ENCODE results near the gene TBX20. TPM values are rescaled to one million over a fixed set of nuclear protein-coding genes. Genes with fewer than 3 reads are reported as not detected.
"Not testable (repeated sequence)": the region's sequence is repeated elsewhere in the genome, so short reads cannot be mapped to it uniquely, and the experiment has no call there.

Gene TBX20
- total and polyA plus RNA-seq, 2 experiments from 2014 or later, result not detected

- H3K27ac ChIP-seq; H3K9me2 ChIP-seq (ENCODE audit: insufficient read depth); H3K4me3 ChIP-seq; in situ Hi-C loops (cut with MboI); H3K9ac ChIP-seq; H3K4me1 ChIP-seq (ENCODE audit: insufficient read depth); H3K36me3 ChIP-seq (ENCODE audit: low read depth); H3K4me2 ChIP-seq (ENCODE audit: unreplicated experiment); H3K79me2 ChIP-seq (ENCODE audit: insufficient read depth); H2AFZ ChIP-seq; H4K20me1 ChIP-seq (ENCODE audit: insufficient read depth); H3K9me3 ChIP-seq (ENCODE audit: low read depth); H3F3A ChIP-seq (ENCODE audit: insufficient read depth); DNase-seq: not testable (repeated sequence)
- WGBS, 2 experiments (ENCODE audit: low coverage in 1 of 2, low lambda C conversion rate in 2 of 2, missing lambda C conversion rate in 2 of 2), result 59 to 63% methylated on average over 6 of the region's 6 CpGs
- peaks cover 26% of the 10 kb centered on the region for H3K27me3 ChIP-seq (replicated peaks; ENCODE audit: insufficient read depth)
Measured at GRCh38 chr7:35180665-35181064, 73.2 kb downstream of the TBX20 start.

GRCh38 chr7:35173176-35173575, 80.7 kb downstream of the TBX20 start:
- H3K4me2 ChIP-seq (ENCODE audit: unreplicated experiment); H3K36me3 ChIP-seq (ENCODE audit: low read depth); H3K9me3 ChIP-seq (ENCODE audit: low read depth); H3K9me2 ChIP-seq (ENCODE audit: insufficient read depth); H3K27me3 ChIP-seq (replicated peaks; ENCODE audit: insufficient read depth); H3K4me3 ChIP-seq; H3K9ac ChIP-seq; H3K27ac ChIP-seq; H3K79me2 ChIP-seq (ENCODE audit: insufficient read depth); H2AFZ ChIP-seq; H3K4me1 ChIP-seq (ENCODE audit: insufficient read depth); H3F3A ChIP-seq (ENCODE audit: insufficient read depth); H4K20me1 ChIP-seq (ENCODE audit: insufficient read depth); DNase-seq; in situ Hi-C loops (cut with MboI): not testable (repeated sequence)
- WGBS, 2 experiments (ENCODE audit: low coverage in 1 of 2, low lambda C conversion rate in 2 of 2, missing lambda C conversion rate in 2 of 2), result 8 to 34% methylated on average over 2 of the region's 2 CpGs

GRCh38 chr7:35172131-35172530, 81.8 kb downstream of the TBX20 start:
- H3K9me3 ChIP-seq (ENCODE audit: low read depth); H3F3A ChIP-seq (ENCODE audit: insufficient read depth); H3K27me3 ChIP-seq (replicated peaks; ENCODE audit: insufficient read depth); H3K79me2 ChIP-seq (ENCODE audit: insufficient read depth); H4K20me1 ChIP-seq (ENCODE audit: insufficient read depth); H2AFZ ChIP-seq; DNase-seq; H3K9ac ChIP-seq; H3K9me2 ChIP-seq (ENCODE audit: insufficient read depth); H3K4me2 ChIP-seq (ENCODE audit: unreplicated experiment); H3K4me1 ChIP-seq (ENCODE audit: insufficient read depth); H3K4me3 ChIP-seq; H3K27ac ChIP-seq; in situ Hi-C loops (cut with MboI); H3K36me3 ChIP-seq (ENCODE audit: low read depth): not testable (repeated sequence)
- WGBS, 2 experiments (ENCODE audit: low coverage in 1 of 2, low lambda C conversion rate in 2 of 2, missing lambda C conversion rate in 2 of 2), result 29 to 33% methylated on average over 4 of the region's 4 CpGs

GRCh38 chr7:35167658-35168057, 86.2 kb downstream of the TBX20 start:
- H3K36me3 ChIP-seq (ENCODE audit: low read depth); H3K4me2 ChIP-seq (ENCODE audit: unreplicated experiment); in situ Hi-C loops (cut with MboI); H3K9me3 ChIP-seq (ENCODE audit: low read depth); H3K9ac ChIP-seq; H3K27me3 ChIP-seq (replicated peaks; ENCODE audit: insufficient read depth); DNase-seq; H3K27ac ChIP-seq; H3F3A ChIP-seq (ENCODE audit: insufficient read depth); H2AFZ ChIP-seq; H3K4me3 ChIP-seq; H3K9me2 ChIP-seq (ENCODE audit: insufficient read depth); H4K20me1 ChIP-seq (ENCODE audit: insufficient read depth); H3K4me1 ChIP-seq (ENCODE audit: insufficient read depth); H3K79me2 ChIP-seq (ENCODE audit: insufficient read depth): not testable (repeated sequence)

GRCh38 chr7:35167158-35167557, 86.7 kb downstream of the TBX20 start:
- H3K4me2 ChIP-seq (ENCODE audit: unreplicated experiment); DNase-seq; H3K79me2 ChIP-seq (ENCODE audit: insufficient read depth); H3K4me1 ChIP-seq (ENCODE audit: insufficient read depth); H3K9me3 ChIP-seq (ENCODE audit: low read depth); H3K9me2 ChIP-seq (ENCODE audit: insufficient read depth); H3K36me3 ChIP-seq (ENCODE audit: low read depth); H3F3A ChIP-seq (ENCODE audit: insufficient read depth); in situ Hi-C loops (cut with MboI); H4K20me1 ChIP-seq (ENCODE audit: insufficient read depth); H3K27me3 ChIP-seq (replicated peaks; ENCODE audit: insufficient read depth); H3K9ac ChIP-seq; H3K27ac ChIP-seq; H2AFZ ChIP-seq; H3K4me3 ChIP-seq: not testable (repeated sequence)
- WGBS, 2 experiments (ENCODE audit: low coverage in 1 of 2, low lambda C conversion rate in 2 of 2, missing lambda C conversion rate in 2 of 2), result 19 to 27% methylated on average over 1 of the region's 1 CpG

GRCh38 chr7:35161059-35161740, 92.7 kb downstream of the TBX20 start:
- H3K4me3 ChIP-seq; H2AFZ ChIP-seq; H3K4me2 ChIP-seq (ENCODE audit: unreplicated experiment); H3F3A ChIP-seq (ENCODE audit: insufficient read depth); H3K9me3 ChIP-seq (ENCODE audit: low read depth); H3K27ac ChIP-seq; H3K9ac ChIP-seq; H3K9me2 ChIP-seq (ENCODE audit: insufficient read depth); in situ Hi-C loops (cut with MboI); DNase-seq; H3K4me1 ChIP-seq (ENCODE audit: insufficient read depth); H3K79me2 ChIP-seq (ENCODE audit: insufficient read depth); H4K20me1 ChIP-seq (ENCODE audit: insufficient read depth); H3K36me3 ChIP-seq (ENCODE audit: low read depth); H3K27me3 ChIP-seq (replicated peaks; ENCODE audit: insufficient read depth): not testable (repeated sequence)
- WGBS, 2 experiments (ENCODE audit: low coverage in 1 of 2, low lambda C conversion rate in 2 of 2, missing lambda C conversion rate in 2 of 2), result 13 to 20% methylated on average over 3 of the region's 3 CpGs

Other genes starting within 250 kb of the TBX20 start
- gene DPY19L1, start 216.6 kb downstream of the TBX20 start, total RNA-seq (2014; rRNA removed; shearing (Covaris generic)), result 33.5 and 33.8 TPM in 2 replicates
- 3.0 and 3.4 TPM in 2 replicates for gene DPY19L1, start 216.6 kb downstream of the TBX20 start, polyA plus RNA-seq (2016; fragmentation: Nextera tagmentation; extraction: Ambion mirVana)